ENCODE data around the gene CENPL. TPM values are rescaled to one million over a fixed set of nuclear protein-coding genes. Genes with fewer than 3 reads are reported as not detected.

Gene CENPL
- total and polyA plus RNA-seq, 9 of the 15 experiments (the other 6 are each of a cell fraction or from before 2014, with no cell fraction given): 33.0 to 52.7 (median 39.7) TPM

- TF ChIP-seq ZFP36 (IDR thresholded peaks at IDR 0.05; ENCODE audit: low read depth, low read length, partially characterized antibody) (no peak), C11orf30 (IDR thresholded peaks at IDR 0.05; ENCODE audit: low read depth) (peak; percentile 41), DIDO1 (tag; IDR thresholded peaks at IDR 0.05; ENCODE audit: low read depth) (no peak), EP400 (IDR thresholded peaks at IDR 0.05) (no peak; the same call in 1 of the 2 replicates), MTA3 (IDR thresholded peaks at IDR 0.05; ENCODE audit: borderline replicate concordance) (no peak), PTRF (tag; IDR thresholded peaks at IDR 0.05) (no peak), STAT6 (CRISPR knock-in tag; IDR thresholded peaks at IDR 0.05) (no peak), ZBTB1 (CRISPR knock-in tag; IDR thresholded peaks at IDR 0.05; ENCODE audit: borderline replicate concordance, low read depth) (peak; percentile 38; the same call in 1 of the 2 replicates), XRCC3 (IDR thresholded peaks at IDR 0.05) (no peak), MYNN (IDR thresholded peaks at IDR 0.05) (no peak), MYNN (CRISPR knock-in tag; IDR thresholded peaks at IDR 0.05) (no peak), MCM3 (IDR thresholded peaks at IDR 0.05) (no peak)
- TF ChIP-seq, protein P1, sequence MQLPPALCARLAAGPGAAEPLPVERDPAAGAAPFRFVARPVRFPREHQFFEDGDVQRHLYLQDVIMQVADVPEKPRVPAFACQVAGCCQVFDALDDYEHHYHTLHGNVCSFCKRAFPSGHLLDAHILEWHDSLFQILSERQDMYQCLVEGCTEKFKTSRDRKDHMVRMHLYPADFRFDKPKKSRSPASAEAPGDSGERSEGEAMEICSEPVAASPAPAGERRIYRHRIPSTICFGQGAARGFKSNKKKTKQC (CRISPR knock-in tag; IDR thresholded peaks at IDR 0.05): peak; percentile 93
- TF ChIP-seq, protein P2, sequence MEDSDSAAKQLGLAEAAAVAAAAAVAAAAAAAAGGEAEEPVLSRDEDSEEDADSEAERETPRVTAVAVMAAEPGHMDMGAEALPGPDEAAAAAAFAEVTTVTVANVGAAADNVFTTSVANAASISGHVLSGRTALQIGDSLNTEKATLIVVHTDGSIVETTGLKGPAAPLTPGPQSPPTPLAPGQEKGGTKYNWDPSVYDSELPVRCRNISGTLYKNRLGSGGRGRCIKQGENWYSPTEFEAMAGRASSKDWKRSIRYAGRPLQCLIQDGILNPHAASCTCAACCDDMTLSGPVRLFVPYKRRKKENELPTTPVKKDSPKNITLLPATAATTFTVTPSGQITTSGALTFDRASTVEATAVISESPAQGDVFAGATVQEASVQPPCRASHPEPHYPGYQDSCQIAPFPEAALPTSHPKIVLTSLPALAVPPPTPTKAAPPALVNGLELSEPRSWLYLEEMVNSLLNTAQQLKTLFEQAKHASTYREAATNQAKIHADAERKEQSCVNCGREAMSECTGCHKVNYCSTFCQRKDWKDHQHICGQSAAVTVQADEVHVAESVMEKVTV (CRISPR knock-in tag; IDR thresholded peaks at IDR 0.05): no peak
- TF ChIP-seq, protein P3, sequence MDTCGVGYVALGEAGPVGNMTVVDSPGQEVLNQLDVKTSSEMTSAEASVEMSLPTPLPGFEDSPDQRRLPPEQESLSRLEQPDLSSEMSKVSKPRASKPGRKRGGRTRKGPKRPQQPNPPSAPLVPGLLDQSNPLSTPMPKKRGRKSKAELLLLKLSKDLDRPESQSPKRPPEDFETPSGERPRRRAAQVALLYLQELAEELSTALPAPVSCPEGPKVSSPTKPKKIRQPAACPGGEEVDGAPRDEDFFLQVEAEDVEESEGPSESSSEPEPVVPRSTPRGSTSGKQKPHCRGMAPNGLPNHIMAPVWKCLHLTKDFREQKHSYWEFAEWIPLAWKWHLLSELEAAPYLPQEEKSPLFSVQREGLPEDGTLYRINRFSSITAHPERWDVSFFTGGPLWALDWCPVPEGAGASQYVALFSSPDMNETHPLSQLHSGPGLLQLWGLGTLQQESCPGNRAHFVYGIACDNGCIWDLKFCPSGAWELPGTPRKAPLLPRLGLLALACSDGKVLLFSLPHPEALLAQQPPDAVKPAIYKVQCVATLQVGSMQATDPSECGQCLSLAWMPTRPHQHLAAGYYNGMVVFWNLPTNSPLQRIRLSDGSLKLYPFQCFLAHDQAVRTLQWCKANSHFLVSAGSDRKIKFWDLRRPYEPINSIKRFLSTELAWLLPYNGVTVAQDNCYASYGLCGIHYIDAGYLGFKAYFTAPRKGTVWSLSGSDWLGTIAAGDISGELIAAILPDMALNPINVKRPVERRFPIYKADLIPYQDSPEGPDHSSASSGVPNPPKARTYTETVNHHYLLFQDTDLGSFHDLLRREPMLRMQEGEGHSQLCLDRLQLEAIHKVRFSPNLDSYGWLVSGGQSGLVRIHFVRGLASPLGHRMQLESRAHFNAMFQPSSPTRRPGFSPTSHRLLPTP (IDR thresholded peaks at IDR 0.05; ENCODE audit: borderline replicate concordance, extremely low read depth, insufficient read length): no peak
Measured at GRCh38 chr1:173868266-173869020, 43.8 kb upstream of the CENPL start, which contains the start of gene ZBTB37 (continued).
